ENCODE results near the gene SCOC.

Gene SCOC

DNA sequence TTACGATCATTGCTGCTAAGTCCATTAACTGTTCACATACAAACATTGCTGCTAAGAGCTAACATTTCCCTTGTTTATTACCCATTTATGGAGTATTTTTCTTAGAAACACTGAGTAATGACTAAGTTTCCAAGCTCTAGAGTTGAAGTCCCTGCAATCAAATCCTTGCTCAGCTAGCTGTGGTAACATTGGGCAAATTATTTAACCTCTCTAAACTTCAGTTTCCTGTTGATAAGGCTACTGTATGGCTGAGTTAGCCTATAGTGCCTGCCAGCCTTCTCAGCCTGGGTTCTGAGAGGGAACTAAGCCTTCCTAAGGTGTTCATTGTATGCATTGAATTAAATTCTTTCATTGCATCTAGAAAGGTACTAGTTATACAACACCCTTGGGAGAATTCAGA is 15.2 kb upstream of the SCOC start:
- H3K4me3 ChIP-seq (replicated peaks; ENCODE audit: low read depth, low read length): no peak overlapping the region
- no peak for DNase-seq (ENCODE audit: low read depth)
- TF ChIP-seq, protein P1, sequence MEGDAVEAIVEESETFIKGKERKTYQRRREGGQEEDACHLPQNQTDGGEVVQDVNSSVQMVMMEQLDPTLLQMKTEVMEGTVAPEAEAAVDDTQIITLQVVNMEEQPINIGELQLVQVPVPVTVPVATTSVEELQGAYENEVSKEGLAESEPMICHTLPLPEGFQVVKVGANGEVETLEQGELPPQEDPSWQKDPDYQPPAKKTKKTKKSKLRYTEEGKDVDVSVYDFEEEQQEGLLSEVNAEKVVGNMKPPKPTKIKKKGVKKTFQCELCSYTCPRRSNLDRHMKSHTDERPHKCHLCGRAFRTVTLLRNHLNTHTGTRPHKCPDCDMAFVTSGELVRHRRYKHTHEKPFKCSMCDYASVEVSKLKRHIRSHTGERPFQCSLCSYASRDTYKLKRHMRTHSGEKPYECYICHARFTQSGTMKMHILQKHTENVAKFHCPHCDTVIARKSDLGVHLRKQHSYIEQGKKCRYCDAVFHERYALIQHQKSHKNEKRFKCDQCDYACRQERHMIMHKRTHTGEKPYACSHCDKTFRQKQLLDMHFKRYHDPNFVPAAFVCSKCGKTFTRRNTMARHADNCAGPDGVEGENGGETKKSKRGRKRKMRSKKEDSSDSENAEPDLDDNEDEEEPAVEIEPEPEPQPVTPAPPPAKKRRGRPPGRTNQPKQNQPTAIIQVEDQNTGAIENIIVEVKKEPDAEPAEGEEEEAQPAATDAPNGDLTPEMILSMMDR (IDR thresholded peaks at IDR 0.05; ENCODE audit: low read length, missing control alignments): no peak

DNA sequence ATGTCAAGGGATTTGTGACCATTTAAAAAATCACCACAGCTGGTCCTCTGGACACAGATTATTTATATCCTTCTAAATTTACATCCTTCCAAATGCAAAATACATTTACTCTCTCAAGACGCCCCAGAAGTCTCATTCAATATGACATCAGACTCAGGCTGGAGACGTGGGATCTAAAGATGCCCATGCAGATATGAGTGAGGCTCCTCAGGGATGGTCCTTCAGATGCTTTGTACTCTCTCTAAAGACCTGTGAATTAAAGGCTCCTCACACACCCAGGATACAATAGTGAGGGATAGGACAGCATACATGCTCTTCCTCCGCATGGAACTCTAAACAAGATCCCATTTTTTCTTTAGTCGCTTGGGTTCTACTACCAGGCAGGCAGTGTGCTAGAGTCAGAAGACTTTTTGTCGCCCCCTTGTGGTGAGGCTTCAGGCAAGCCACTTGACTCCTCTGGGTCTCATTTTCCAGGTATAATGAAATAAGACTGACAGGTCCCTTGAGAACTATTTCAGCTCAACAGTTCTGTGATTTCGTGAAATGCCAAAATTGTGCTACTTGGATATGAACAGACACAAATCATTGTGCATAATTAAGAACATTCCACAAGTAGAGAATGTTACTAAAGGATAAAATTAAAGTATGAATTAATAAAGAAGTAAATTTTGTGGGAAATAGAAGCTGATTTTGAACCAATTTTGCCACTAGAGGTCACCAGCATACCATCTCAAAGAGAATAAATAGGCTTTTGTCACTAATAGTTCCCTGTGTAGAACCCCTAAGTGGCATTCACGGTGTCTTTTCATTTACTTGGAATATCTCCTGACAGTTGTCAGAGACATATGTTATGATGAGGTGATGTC is 13.7 kb upstream of the SCOC start:
- TF ChIP-seq, protein P1 (IDR thresholded peaks at IDR 0.05; ENCODE audit: low read length, missing control alignments): peak; percentile 77
- peak; percentile 89 for DNase-seq (ENCODE audit: low read depth)

DNA sequence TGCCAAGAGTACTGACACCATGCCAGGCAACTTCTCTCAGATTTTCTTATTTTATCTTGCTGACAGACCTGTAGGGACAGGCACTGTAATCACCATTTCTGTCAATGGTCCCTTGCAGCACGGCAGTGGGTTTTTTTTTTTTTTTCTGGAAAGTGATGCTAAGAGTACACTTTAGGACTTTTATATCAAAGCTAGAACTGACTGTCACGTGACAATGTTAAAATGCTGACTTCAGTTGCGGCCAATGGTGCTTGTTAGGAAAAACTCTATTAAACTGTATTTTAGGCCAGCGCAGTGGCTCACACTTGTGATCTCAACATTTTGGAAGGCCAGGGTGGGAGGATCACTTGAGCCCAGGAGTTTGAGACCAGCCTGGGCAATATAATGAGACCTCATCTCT is 12.3 kb upstream of the SCOC start:
- no peak overlapping the region for H3K4me3 ChIP-seq (replicated peaks; ENCODE audit: low read depth, low read length)
- TF ChIP-seq, protein P1 (IDR thresholded peaks at IDR 0.05; ENCODE audit: low read length, missing control alignments): no peak
- no peak for DNase-seq (ENCODE audit: low read depth)

More for the DNA sequence above, 13.7 kb upstream of the SCOC start:
- no peak overlapping the region for H3K4me3 ChIP-seq (replicated peaks; ENCODE audit: low read depth, low read length)

DNA sequence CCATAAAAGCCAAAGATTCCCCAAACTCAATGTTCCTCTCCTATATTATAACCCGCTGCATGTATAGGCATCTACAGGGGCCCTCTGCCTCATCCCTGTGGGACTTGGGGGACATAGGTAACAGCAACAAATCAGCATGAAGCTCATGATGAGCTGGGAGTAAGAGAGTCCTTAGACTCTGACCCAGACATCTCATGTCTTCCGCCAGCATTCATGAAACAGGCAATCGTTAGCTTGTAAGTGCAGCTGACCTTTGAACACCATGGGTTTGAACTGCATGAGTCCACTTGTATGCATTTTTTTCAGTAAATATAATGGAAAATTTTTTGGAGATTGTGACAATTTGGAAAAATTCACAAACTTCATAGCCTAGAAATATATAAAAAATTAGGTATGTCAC is 10.4 kb upstream of the SCOC start:
- DNase-seq (ENCODE audit: low read depth): no peak
- TF ChIP-seq, protein P1 (IDR thresholded peaks at IDR 0.05; ENCODE audit: low read length, missing control alignments): no peak
- H3K4me3 ChIP-seq (replicated peaks; ENCODE audit: low read depth, low read length): no peak overlapping the region

DNA sequence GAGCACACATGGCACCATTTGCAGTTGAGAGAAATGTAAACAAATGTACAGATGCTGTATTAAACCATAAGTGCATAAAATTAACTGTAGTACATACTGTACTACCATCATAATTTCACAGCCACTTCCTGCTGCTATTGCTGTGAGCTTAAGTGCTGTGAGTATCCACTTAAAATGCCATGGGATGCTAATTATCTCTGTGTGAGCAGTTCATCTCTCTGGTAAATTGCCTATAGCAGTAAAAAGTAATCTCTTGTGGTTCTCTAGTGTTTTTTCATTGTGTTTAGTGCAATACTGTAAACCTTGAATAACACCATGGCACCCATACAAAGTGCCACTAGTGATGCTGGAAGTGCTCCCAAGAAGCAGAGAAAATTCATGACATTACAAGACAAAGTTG is 9.9 kb upstream of the SCOC start:
- no peak overlapping the region for H3K4me3 ChIP-seq (replicated peaks; ENCODE audit: low read depth, low read length)
- TF ChIP-seq, protein P1 (IDR thresholded peaks at IDR 0.05; ENCODE audit: low read length, missing control alignments): no peak
- no peak for DNase-seq (ENCODE audit: low read depth)

DNA sequence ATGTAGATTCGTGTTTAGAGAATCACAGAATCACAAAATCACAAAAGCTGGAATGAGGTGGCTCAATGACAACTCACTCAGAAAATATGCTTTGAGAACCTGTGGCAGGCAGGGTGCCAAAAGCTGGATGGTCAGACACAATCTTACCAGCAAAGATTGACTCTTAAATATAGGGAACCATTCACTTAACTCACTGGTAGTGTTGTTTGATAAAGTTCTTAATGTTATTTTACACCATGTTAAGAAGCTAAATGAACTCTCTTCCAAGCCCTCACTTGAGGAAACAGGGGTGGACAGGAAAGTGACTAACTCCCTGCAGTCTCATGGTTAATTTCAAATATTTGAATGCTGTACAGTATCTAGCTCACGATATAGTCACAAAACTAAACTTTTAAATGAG is 5.7 kb upstream of the SCOC start:
- peak; percentile 30 for DNase-seq (ENCODE audit: low read depth)
- no peak overlapping the region for H3K4me3 ChIP-seq (replicated peaks; ENCODE audit: low read depth, low read length)
- TF ChIP-seq, protein P1 (IDR thresholded peaks at IDR 0.05; ENCODE audit: low read length, missing control alignments): no peak

DNA sequence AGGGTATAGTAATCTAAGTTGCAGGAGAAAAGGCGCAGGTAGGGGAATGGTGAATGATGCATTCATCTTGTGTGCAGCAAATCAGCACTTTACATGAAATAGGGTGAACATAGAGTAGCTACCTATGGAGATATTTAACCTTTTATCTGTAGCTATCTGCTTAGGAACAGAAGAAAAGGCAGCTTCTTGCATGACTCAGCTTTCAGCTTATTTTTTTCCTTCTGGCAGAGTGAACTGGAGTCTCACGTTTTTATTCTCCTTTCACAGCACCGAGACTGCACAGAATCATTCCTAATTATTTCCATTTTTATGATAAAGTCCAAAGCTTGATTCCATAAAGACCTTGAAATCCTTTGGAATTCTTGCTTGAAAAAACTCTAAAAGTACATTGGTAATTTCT is 4.8 kb upstream of the SCOC start:
- H3K4me3 ChIP-seq (replicated peaks; ENCODE audit: low read depth, low read length): no peak overlapping the region
- DNase-seq (ENCODE audit: low read depth): no peak
- TF ChIP-seq, protein P1 (IDR thresholded peaks at IDR 0.05; ENCODE audit: low read length, missing control alignments): no peak

All from fibroblast of pulmonary artery (primary cell).